Subcutaneous adipose tissue (tissue), 4 donors: ENCODE results near the gene KIF5C. TPM values are rescaled to one million over a fixed set of nuclear protein-coding genes. Genes with fewer than 3 reads are reported as not detected.

Source experiments
- CTCF ChIP-seq: fragments of 450-650 bp; IDR thresholded peaks from one replicate; pipeline ENCODE4 v1.5.1; 2016; ENCODE audit warnings: low read depth, mild to moderate bottlenecking, control low read depth, antibody characterized with exemption, moderate library complexity
- total RNA-seq, 4 donors: library from RNA; depleted of rRNA; stranded (reverse); fragments of >200 nt; gene quantifications; one replicate each; pipeline ENCODE4 v1.1.0, GENCODE V29; 2016

KIF5C gene
- total RNA-seq, 4 donors from 2014 or later, result 1.5 to 4.6 (median 2.0) TPM

- no peak for TF ChIP-seq CTCF
These were observed 134.8 kb downstream of the KIF5C start for GRCh38 chr2:149009576-149010461.

DNA sequence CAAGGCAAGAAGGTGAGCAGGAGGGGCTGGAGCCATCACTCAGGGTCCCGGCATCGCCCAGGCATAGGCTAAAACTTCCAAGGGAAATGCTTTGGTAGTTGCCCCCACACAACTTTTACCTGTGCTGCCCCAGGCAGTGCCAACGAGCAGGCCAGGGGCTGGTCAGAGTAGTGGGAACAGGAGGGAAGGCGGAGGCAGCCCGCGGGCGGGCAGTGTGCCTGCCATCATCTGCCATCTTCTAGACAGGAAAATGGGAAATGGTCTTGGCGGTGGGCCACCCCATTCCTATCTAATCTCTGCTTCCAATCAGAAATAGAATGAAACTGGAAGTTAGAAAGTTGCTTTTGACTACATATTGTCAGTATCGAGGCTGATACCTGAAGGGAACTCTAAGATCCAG lies 137.5 kb downstream of the KIF5C start:
- no peak for TF ChIP-seq CTCF

- no peak for TF ChIP-seq CTCF
These were observed 140.5 kb downstream of the KIF5C start for GRCh38 chr2:149015501-149015900.

DNA sequence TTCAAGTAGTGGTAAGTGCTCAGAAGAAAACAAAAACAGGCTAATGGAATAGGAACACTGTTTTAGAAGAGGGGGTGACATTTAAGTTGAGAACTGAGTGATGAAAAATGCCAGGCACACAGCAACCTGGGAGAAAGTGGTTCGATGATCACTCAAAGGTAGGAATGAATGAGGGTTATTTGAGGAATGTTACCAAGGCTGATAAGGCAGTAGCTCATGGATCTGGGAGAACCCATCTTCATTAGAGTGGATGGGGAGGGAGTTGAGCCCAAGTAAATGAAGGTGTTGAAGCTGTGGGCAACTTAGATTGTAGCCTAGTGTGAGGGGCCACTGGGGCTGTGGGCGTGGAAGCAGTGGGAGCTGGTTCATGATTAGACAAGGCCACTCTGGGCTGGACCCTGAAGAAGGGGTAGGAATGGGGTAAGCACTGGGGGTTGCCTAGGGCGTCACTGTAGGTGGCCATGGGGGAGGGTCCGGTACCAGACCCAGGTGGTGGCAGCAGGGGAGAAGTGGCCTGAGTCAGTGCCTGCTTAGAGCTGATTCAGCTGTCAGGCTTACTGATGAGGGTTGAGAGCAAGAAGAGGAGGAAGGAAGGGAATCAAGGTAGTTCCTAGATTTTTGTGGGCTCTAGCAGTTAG lies 141.0 kb downstream of the KIF5C start:
- no peak for TF ChIP-seq CTCF

DNA sequence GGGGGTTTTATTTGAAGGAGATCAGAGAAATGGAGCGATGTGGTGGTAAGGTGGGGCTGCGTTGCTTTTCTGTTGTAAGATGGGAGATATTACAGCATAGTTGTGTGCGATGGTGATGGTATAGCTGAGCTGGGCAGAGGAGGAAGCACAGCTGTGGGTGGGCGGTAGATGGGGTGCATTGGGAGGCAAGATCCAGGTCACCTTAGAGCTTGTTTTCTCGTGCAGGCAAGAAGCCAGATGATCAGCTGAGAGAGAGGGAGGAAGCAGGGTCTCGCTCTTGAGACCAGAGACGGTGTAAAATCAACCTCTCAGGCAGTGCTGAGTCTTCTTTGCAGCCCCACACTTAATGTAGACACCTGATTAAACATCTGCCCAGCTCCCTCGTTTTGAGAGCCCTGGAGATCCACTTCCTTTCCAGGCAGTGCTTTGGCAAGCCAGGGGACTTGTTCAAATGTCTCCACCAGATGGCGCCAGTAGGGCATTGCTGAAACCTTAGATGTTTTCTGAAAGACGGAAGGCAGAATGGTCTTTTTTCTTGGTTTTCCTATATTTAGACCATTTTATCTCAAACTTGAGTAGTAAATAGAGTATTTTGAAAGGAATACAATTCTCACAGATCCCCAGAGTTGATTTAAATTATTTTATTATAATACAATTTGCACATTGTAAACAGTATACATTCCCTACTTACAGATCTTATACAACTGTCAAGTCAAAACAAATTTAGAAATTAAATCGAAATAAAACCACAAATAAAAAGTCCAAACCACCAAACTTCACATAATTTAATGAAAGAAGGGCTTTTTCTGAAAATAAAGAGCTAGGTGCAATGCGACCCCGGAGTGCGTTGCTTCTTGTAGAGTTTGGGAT lies 142.3 kb downstream of the KIF5C start:
- no peak for TF ChIP-seq CTCF

GRCh38 chr2:149018981-149019380 lies 144.0 kb downstream of the KIF5C start:
- TF ChIP-seq CTCF, result no peak
